GM19099 (cell line): ENCODE measurements around the gene MEGF8.
A peak's percentile ranks its signal among the peaks of the same experiment; 100 is the strongest.

Experiments
- POLR2A ChIP-seq: IDR thresholded peaks from 3 replicates; pipeline ENCODE4 v1.6.1; 2011; ENCODE audit warnings: low read depth; ENCODE audit not compliant: insufficient read length; ENCODE audit errors: extremely low read depth

The MEGF8 gene

DNA sequence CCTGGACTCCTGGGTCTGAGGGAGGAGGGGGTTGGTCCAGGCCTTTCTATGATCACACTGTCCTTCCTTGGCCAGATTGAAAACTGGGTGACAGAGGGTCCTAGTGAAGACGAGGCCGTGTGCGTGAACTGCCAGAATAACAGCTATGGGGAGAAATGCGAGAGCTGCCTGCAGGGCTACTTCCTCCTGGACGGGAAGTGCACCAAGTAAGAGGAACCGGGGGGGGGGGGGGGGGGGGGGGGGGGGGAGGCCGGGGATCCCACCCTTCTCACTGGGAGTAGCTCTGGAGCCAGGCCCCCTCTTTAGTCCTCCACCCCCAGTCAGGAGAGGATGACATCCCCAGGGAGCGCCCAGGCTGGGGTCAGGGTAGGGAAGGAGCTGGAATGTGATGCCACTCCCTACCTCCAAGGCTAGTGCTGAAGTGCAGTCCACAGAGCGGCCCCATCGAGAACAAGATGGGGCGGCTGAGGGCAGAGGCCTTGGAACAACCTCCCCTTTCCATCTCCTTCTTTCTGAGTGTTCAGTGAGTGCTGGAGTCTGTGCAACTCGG is 45.3 kb downstream of the MEGF8 start:
- no peak for TF ChIP-seq POLR2A

DNA sequence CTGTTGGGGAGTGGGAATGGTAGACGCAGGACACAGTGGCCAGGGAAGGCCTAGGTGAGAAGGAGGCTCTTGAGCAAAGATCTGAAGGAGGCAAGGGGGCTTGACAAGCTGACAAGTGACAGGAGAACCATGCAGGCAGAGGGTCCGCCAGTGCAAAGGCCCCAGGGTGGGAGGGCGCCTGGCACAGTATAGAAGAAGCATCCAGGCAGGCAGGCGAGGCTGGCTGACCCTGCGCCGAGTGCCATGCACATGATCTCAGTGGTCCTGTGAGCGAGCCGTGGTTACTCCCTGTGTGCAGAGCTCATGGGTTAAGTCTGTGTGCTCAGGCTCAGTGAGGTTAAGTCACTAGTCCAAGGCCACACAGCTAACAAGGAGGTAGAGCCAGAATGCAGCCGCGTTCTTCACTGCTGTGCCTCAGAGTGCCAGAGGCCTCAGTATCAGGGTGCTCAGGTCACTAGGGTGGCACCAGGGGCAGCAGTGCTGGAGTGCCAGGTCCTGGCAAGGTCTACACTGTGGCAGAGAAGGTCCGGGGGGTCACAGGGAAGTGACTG is 49.5 kb downstream of the MEGF8 start:
- TF ChIP-seq POLR2A: no peak

DNA sequence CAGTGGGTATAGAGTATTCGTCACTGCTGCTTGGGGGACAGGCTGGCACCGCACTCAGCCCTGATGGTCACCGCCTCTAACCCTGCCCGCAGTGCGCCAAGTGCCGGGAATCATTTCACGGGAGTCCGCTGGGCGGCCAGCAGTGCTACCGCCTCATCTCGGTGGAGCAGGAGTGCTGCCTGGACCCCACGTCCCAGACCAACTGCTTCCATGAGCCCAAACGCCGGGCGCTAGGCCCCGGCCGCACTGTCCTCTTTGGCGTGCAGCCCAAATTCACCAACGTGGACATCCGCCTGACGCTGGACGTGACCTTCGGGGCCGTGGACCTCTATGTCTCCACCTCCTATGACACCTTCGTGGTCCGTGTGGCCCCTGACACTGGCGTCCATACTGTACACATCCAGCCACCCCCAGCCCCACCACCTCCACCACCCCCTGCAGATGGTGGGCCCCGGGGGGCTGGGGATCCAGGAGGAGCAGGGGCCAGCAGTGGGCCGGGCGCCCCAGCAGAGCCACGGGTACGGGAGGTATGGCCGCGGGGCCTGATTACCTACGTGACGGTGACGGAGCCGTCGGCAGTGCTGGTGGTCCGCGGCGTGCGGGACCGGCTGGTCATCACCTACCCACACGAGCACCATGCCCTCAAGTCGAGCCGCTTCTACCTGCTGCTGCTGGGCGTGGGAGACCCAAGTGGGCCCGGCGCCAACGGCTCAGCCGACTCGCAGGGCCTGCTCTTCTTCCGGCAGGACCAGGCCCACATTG is 50.2 kb downstream of the MEGF8 start:
- no peak for TF ChIP-seq POLR2A

DNA sequence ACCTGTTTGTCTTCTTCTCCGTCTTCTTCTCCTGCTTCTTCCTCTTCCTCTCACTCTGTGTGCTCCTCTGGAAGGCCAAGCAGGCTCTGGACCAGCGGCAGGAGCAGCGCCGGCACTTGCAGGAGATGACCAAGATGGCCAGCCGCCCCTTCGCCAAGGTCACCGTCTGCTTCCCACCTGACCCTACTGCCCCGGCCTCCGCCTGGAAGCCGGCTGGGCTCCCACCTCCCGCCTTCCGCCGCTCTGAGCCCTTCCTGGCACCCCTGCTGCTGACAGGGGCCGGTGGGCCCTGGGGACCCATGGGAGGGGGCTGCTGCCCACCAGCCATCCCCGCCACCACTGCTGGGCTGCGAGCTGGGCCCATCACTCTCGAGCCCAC is 50.7 kb downstream of the MEGF8 start:
- no peak for TF ChIP-seq POLR2A

DNA sequence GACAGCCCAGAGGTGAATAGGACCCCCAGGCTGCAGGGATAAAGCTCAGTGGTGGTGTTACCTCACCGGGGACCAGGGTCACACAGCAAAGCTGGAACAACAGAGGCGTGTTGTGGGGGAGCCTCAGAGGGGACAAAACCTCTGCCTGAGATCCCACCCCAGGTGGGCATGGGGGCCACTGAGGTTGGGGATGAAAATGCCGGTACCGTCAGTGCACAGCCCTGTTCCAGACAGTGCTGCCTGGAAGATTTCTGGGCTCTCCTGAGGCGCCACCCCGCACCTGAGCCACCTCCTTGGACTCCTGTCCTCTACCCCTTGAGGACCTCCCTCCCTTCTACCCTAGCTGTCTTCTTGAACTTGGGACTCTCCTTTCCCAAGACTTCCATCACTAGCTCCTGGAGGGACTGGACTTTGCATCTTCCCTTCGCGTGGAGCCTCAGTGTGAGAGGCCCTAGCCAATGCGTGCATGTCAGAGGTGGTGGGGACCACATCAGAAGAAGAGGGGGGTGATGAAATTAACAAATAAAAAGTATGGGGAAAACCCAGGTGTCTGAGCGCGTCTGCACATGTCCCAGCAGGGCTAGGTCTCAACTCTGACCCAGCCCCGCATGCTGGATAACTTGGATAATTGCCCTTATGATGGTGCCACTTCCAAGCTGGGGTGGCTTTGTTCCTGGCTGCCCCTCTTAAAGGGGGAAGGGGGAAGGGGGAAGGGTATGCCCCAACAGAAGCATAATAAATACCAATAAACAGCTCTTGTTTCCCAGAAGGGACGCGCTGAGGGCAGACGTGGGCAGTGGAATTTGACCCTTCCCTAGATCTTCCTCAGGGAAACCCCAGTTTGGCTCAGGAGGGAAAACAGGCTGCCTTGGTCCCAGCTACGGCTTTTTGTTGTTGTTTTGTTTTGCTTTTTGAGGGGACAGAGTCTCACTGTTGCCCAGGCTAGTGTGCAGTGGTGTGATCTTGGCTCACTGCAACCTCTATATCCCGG is 53.1 kb downstream of the MEGF8 start:
- TF ChIP-seq POLR2A: no peak

DNA sequence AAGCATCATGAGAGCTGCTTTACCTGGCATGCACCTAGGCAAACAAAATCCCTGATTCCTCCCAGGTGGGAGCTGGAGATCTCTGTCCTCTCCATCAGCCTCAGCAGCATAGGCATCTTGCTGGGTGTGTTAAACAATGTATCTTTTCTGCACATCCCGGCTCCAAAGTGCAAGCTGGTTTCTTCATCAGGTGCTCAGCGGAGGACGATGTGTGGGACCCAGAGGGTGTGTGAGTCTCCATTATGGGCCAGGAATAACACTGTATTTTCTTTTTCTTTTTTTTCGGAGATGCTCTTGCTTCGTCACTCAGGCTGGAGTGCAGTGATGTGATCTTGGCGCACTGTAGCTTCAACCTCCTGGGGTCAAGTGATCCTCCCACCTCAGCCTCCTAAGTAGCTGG is 54.7 kb downstream of the MEGF8 start:
- TF ChIP-seq POLR2A: no peak

DNA sequence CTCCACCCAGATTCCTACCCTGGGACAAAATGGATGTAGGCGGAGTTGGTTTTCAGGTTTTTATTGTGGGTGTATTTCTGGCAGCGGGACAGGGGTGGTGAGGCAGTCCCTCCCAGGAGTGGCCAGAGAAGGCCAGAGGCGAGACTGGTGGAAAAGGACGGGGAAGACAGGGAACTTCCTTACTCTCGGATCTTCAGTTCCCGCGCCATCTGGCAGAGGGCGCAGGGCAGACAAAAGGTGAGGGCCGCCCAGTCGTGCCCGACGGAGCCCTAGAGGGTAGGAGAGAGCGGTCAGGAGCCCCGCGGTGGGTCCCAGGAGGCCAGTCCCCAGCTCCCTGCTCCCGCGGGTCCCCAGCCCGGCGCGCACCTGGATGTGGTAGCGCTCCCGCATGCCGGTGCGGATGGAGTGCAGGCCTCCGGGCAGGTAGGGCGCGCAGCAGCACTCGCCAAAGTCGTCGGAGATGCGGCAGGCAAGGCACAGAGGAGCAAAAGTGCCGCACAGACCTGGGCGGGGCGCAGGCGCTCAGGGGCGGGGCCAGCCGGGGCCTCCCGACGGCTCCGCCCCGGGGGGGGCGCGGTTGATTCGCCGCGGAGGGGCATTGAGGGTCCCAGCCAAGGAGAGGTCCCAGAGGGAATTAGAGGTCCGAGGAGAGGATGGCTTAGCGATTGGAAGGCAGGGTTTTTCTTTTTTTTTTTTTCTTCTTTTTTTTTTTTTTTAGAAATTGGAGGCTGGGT is 61.7 kb downstream of the MEGF8 start:
- no peak for TF ChIP-seq POLR2A

DNA sequence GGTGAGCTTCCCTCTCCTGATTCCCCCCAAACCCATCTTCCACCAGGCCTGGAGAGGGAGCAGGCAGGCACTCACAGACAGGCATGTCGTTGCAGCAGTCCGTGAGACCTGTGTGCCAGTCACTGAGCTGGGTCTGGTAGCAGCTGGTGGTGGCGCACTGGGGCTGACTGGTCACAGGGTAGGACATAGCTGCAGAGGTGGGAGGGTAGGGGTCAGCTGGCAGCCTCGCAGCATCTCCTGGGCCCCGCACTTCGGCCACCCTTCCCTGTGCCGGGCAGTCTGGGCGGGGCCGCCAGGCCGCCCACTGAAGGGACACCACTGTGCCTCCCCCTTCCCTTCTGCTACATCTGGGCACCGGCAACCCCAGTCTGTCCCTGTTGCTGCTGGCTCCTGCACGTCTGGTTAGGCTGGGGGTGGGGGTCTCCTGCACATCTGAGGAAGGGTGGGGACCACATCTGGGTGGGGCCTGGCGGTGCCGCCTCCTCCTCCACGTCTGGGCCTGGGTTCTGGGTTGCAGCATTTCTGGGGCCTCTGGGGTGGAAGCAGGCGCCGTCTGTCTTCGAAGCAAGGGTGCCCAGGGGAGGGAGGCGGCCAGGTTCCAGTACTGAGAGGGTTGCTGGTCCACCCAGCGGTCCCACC is 63.5 kb downstream of the MEGF8 start:
- no peak for TF ChIP-seq POLR2A

DNA sequence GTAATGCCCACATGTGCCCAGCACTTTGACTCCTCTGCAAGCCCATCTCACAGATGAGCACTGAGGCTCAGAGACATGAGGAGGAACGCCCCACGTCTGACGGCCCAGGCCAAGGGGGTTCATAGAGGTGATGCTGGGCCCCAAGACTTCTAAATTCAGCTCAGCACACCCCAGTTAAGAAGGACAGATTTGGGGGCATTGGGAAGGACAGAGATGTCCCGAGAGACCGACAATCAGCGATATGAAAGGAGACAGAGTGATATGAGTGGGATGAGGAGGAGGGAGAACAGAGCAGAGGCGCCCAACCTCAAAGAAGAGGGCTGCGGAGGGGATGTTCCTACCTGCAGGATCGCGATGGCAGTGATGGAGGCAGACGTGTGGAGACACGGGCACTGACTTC is 64.5 kb downstream of the MEGF8 start, which contains the start of gene CNFN:
TSS of gene CNFN (minus strand) at position 399 of the 400 bp plus-strand sequence. CDS start 1,260 bp downstream, outside the sequence.
- TF ChIP-seq POLR2A: no peak

DNA sequence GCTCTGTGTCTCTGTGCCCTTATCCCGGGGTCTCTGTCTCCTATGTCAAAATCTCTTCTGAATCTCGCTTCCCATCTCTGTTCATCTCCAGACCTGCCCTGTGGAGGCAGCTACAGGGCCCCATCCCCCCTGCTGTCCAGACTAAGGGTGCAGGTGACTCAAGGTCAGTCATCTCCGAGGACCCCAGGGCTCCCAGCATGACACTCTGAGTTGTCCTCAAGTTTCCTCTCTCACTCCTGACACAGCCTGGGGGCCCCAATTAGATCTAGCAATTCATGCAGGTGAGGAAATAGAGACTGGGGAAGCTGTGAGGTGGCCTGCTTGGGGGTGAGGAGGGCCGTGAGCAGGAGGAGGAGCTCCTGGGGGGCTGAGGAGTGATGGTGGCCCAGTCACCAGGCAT is 66.7 kb downstream of the MEGF8 start:
- TF ChIP-seq POLR2A: no peak

DNA sequence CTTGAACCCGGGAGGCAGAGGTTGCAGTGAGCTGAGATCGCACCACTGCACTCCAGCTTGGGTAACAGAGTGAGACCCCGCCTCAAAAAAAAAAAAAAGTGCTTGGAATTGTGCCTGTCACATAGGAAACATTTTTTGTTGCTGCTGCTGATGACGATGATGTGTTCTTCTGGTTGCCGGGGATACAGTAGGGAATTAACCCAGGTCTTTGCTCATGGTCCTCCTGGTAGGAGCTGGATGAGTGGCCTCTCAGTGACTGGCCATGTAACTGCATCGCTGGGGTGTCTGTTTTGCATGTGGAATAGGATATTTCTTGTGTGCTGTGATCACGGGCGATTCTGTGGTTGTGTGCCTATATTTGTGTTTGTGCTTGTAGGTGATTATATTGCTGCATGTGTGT is 69.3 kb downstream of the MEGF8 start:
- no peak for TF ChIP-seq POLR2A

DNA sequence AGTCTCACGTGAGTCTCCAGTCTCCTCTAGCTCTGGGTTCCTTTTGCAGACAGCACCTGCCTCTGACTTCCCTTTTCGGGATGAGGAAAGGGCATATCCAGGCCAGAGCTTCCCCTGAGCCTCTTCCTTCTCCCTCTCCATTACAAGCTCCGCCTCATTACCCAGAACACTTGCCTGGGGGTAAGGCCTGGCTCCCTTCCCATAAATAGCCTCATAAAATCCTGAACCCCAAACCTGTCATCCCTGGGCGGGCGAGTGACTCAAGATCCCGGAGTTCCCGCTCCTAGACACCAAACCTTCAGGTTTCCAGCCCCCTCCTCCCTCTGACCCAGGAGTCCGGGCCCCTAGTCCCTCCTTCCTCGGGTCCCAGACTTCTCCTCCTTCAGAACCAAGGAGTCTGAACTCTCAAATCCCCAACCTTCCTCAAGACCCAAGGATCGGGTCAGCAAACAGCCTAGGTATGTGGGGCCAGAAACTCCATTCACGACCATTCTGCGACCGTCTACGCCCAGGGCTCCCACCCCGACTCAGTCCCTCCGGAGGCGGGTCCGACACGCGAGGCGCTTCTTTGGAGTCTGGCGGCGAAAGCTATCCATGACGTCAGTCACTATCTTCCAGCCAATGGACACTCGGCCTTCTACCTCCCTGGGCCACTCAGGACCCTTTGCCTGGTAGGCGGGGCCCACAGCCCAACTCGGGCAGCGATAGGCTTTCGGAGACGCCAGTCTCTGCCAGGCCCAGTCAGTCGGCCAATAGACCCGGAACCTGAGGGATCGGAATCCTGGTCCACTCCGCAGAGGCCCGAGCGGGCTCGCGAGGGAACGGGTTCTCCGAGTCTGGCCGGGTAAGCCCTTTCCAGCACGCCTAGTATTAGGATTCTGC is 71.2 kb downstream of the MEGF8 start:
- TF ChIP-seq POLR2A: peak; percentile 90
